ENCODE results near the gene PKIG. TPM values are rescaled to one million over a fixed set of nuclear protein-coding genes. Genes with fewer than 3 reads are reported as not detected.

Gene PKIG
- polyA plus RNA-seq, 1 of the 3 experiments (the other 2 are of a cell fraction) = 92.9 TPM

DNA sequence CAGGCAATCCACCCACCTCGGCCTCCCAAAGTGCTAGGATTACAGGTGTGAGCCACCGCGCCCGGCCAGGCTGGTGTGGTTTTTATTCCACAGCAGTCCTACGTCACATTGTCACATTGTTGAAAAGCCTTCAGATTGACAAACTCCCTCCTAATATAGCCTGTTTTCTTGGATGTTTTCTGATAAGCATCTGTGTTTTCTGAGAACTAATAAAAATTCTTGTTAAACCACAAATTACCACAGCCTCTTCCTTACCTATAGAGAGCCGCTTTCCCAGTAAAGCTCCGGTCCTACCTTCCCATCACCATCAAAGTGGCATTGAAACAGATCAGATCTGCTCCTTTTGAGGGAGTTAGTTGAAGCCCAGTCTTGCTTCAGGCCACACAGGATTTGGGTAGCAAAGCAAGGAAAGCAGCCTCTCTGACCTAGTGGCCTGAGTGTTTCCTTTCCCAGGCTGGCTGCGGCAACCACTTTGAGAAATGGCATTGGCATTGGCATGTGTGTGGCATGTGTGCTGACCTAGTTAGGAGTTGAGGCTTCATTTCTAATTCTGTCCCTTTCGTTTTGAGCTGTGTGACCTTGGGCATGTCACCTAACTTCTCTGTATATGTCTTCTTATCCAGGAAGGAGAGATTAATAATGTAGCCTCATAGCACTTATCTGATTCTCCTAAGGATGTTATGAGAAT is 1.7 kb upstream of the PKIG start:
- Histone ChIP-seq H4K20me1 (ENCODE audit: insufficient read depth) (no peaks in the 10 kb centered on the region), H3K9me2 (no peaks in the 10 kb centered on the region), H3K79me2 (ENCODE audit: insufficient read depth) (peaks cover 25% of the 10 kb centered on the region), H2AFZ (ENCODE audit: low read depth) (no peak overlapping the region), H3K27ac (ENCODE audit: low read depth in 2 of 2, low read length in 1 of 2) (no peak overlapping the region), H3K36me3 (replicated peaks in 1 of 2; ENCODE audit: control insufficient read depth in 1 of 2, insufficient read depth in 2 of 2, low read length in 1 of 2) (no peaks in the 10 kb centered on the region), H3K4me3 (ENCODE audit: low read depth in 2 of 2, low read length in 1 of 2) (no peak overlapping the region), H3K27me3 (ENCODE audit: insufficient read depth) (no peaks in the 10 kb centered on the region), H3K4me1 (ENCODE audit: control insufficient read depth in 1 of 2, insufficient read depth in 2 of 2, low read depth in 1 of 2, low read length in 1 of 2) (peaks cover 18 to 29% of the 10 kb centered on the region in 2 experiments; a peak in 3 of 4 replicates), H3K4me2 (no peak overlapping the region), H3F3A (replicated peaks; ENCODE audit: insufficient read depth) (peaks cover 6% of the 10 kb centered on the region), H3K9ac (no peak overlapping the region), H3K9me3 (no peaks in the 10 kb centered on the region)
- DNase-seq = no peak
- 92% methylated on average over 9 of the region's 9 CpGs for WGBS (ENCODE audit: low lambda C conversion rate)
- CTCF ChIA-PET = interaction anchor here (1.3 kb wide), 1 partner anchor 30 kb away, joined by 3 read pairs; no protein-coding TSS in a partner anchor
- POLR2A ChIA-PET = no interaction called here
- TF ChIP-seq, protein P1, sequence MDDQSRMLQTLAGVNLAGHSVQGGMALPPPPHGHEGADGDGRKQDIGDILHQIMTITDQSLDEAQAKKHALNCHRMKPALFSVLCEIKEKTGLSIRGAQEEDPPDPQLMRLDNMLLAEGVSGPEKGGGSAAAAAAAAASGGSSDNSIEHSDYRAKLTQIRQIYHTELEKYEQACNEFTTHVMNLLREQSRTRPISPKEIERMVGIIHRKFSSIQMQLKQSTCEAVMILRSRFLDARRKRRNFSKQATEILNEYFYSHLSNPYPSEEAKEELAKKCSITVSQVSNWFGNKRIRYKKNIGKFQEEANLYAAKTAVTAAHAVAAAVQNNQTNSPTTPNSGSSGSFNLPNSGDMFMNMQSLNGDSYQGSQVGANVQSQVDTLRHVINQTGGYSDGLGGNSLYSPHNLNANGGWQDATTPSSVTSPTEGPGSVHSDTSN (IDR thresholded peaks at IDR 0.05) = no peak
- no peak for TF ChIP-seq YY1 (IDR thresholded peaks at IDR 0.05; ENCODE audit: low read depth)
- no peak for TF ChIP-seq NRF1 (IDR thresholded peaks at IDR 0.05; ENCODE audit: low read depth, low read length)
- TF ChIP-seq RAD21 (IDR thresholded peaks at IDR 0.05; ENCODE audit: low read length) = no peak
- TF ChIP-seq RCOR1 (IDR thresholded peaks at IDR 0.05; ENCODE audit: low read length) = no peak
- no peak for TF ChIP-seq TCF12 (IDR thresholded peaks at IDR 0.05)
- TF ChIP-seq ELF1 (IDR thresholded peaks at IDR 0.05) = no peak
- TF ChIP-seq, protein P2, sequence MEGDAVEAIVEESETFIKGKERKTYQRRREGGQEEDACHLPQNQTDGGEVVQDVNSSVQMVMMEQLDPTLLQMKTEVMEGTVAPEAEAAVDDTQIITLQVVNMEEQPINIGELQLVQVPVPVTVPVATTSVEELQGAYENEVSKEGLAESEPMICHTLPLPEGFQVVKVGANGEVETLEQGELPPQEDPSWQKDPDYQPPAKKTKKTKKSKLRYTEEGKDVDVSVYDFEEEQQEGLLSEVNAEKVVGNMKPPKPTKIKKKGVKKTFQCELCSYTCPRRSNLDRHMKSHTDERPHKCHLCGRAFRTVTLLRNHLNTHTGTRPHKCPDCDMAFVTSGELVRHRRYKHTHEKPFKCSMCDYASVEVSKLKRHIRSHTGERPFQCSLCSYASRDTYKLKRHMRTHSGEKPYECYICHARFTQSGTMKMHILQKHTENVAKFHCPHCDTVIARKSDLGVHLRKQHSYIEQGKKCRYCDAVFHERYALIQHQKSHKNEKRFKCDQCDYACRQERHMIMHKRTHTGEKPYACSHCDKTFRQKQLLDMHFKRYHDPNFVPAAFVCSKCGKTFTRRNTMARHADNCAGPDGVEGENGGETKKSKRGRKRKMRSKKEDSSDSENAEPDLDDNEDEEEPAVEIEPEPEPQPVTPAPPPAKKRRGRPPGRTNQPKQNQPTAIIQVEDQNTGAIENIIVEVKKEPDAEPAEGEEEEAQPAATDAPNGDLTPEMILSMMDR (IDR thresholded peaks at IDR 0.05) = no peak
- TF ChIP-seq MEF2A (IDR thresholded peaks at IDR 0.05; ENCODE audit: borderline replicate concordance, low read depth) = no peak
- TF ChIP-seq GATA2 (CRISPR knock-in tag; IDR thresholded peaks at IDR 0.05) = no peak
- TF ChIP-seq RXRA (IDR thresholded peaks at IDR 0.05; ENCODE audit: borderline replicate concordance, low read depth) = no peak
- TF ChIP-seq SMC3 (IDR thresholded peaks at IDR 0.05; ENCODE audit: low read depth, low read length) = no peak
- TF ChIP-seq SIN3A (IDR thresholded peaks at IDR 0.05; ENCODE audit: borderline replicate concordance, low read depth, low read length) = no peak

DNA sequence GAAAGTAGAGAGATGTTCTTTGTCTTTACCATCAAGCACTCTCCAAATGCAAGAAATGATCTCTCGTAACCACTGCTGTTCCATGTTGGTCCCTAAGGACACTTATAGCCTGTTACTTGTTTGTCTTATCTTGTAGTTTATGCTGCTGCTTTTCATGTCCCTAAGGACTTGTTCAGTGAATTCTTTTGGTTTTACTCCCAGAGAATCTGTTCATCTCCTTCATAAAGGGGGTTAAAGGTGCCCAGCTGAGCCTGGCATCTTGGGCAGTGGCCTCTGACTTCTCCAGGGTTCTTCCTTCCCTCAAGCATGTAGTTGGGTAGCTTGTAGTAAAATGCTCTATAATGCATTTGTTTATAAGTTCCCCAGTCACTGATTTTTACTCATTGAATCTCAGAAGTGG is 864 bp upstream of the PKIG start:
- Histone ChIP-seq H3K27me3 (ENCODE audit: insufficient read depth) (no peaks in the 10 kb centered on the region), H3K79me2 (ENCODE audit: insufficient read depth) (peaks cover 22% of the 10 kb centered on the region; the same call in 1 of the 2 replicates), H3F3A (replicated peaks; ENCODE audit: insufficient read depth) (peaks cover 6% of the 10 kb centered on the region), H3K9ac (no peak overlapping the region), H3K9me3 (no peaks in the 10 kb centered on the region), H3K9me2 (no peaks in the 10 kb centered on the region), H2AFZ (ENCODE audit: low read depth) (no peak overlapping the region), H3K4me3 (ENCODE audit: low read depth in 2 of 2, low read length in 1 of 2) (no peak overlapping the region), H3K36me3 (replicated peaks in 1 of 2; ENCODE audit: control insufficient read depth in 1 of 2, insufficient read depth in 2 of 2, low read length in 1 of 2) (no peaks in the 10 kb centered on the region), H3K27ac (ENCODE audit: low read depth in 2 of 2, low read length in 1 of 2) (peak overlapping the region in 1 of 2 experiments; percentile 1; a peak in 1 of 4 replicates), H4K20me1 (ENCODE audit: insufficient read depth) (no peaks in the 10 kb centered on the region), H3K4me1 (ENCODE audit: control insufficient read depth in 1 of 2, insufficient read depth in 2 of 2, low read depth in 1 of 2, low read length in 1 of 2) (peaks cover 21 to 26% of the 10 kb centered on the region in 2 experiments; a peak in 3 of 4 replicates), H3K4me2 (peak overlapping the region; percentile 59; the same call in 1 of the 2 replicates)
- POLR2A ChIA-PET = no interaction called here
- CTCF ChIA-PET = no interaction called here
- WGBS (ENCODE audit: low lambda C conversion rate) = 100% methylated on average over 1 of the region's 1 CpG
- TF ChIP-seq CHD2 (IDR thresholded peaks at IDR 0.05; ENCODE audit: low read length, partially characterized antibody) (no peak), GATA2 (CRISPR knock-in tag; IDR thresholded peaks at IDR 0.05) (no peak), EZH2phosphoT487 (IDR thresholded peaks at IDR 0.05; ENCODE audit: borderline replicate concordance, low read depth) (no peak), RCOR1 (IDR thresholded peaks at IDR 0.05; ENCODE audit: low read length) (no peak), MXI1 (IDR thresholded peaks at IDR 0.05; ENCODE audit: low read depth, low read length) (no peak), SIN3A (IDR thresholded peaks at IDR 0.05; ENCODE audit: borderline replicate concordance, low read depth, low read length) (no peak), RFX5 (IDR thresholded peaks at IDR 0.05; ENCODE audit: low read length) (no peak), NFIC (IDR thresholded peaks at IDR 0.05; ENCODE audit: borderline replicate concordance) (no peak), FOSL2 (IDR thresholded peaks at IDR 0.05; ENCODE audit: borderline replicate concordance, low read depth) (no peak), ELF1 (IDR thresholded peaks at IDR 0.05) (no peak), EP300 (IDR thresholded peaks at IDR 0.05; ENCODE audit: borderline replicate concordance in 1 of 2, low read depth in 1 of 2, low read length in 1 of 2) (no peak), JUND (IDR thresholded peaks at IDR 0.05) (no peak), RAD21 (IDR thresholded peaks at IDR 0.05; ENCODE audit: low read length) (no peak), FOXJ3 (CRISPR knock-in tag; IDR thresholded peaks at IDR 0.05) (no peak), GABPA (IDR thresholded peaks at IDR 0.05; ENCODE audit: low read depth) (no peak), TCF12 (IDR thresholded peaks at IDR 0.05) (no peak)
- TF ChIP-seq, protein P1 (IDR thresholded peaks at IDR 0.05) = no peak
- TF ChIP-seq, protein P3, sequence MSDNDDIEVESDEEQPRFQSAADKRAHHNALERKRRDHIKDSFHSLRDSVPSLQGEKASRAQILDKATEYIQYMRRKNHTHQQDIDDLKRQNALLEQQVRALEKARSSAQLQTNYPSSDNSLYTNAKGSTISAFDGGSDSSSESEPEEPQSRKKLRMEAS (IDR thresholded peaks at IDR 0.05; ENCODE audit: low read depth) = no peak
- no peak for DNase-seq
